Measurements from ENCODE around the gene MAGOHB. TPM values are rescaled to one million over a fixed set of nuclear protein-coding genes. Genes with fewer than 3 reads are reported as not detected.

MAGOHB gene
- total RNA-seq, 1 donor from 2014 or later, result 29.1 TPM

GRCh38 chr12:10554756-10555481 is 58.5 kb downstream of the MAGOHB start:
- no peak for DNase-seq (ENCODE audit: low spot score)

- no peak for DNase-seq (ENCODE audit: low spot score)
Measured at GRCh38 chr12:10554228-10554755, 59.1 kb downstream of the MAGOHB start.

Other genes starting within 250 kb of the MAGOHB start
- gene KLRK1, start 223.6 kb downstream of the MAGOHB start, total RNA-seq (ENCODE audit: insufficient read depth, low replicate concordance), result 1.2 TPM
- 12.8 TPM for gene KLRC4, start 203.9 kb downstream of the MAGOHB start, total RNA-seq (ENCODE audit: insufficient read depth, low replicate concordance)
- gene KLRC3, start 193.0 kb downstream of the MAGOHB start, total RNA-seq (ENCODE audit: insufficient read depth, low replicate concordance), result not detected
- not detected for gene KLRC2, start 177.6 kb downstream of the MAGOHB start, total RNA-seq (ENCODE audit: insufficient read depth, low replicate concordance)
- 3.9 TPM for gene KLRC1, start 160.2 kb downstream of the MAGOHB start, total RNA-seq (ENCODE audit: insufficient read depth, low replicate concordance)
- 3.9 TPM for gene EIF2S3B, start 107.7 kb downstream of the MAGOHB start, total RNA-seq (ENCODE audit: insufficient read depth, low replicate concordance)
- 2.4 TPM for gene STYK1, start 60.4 kb upstream of the MAGOHB start, total RNA-seq (ENCODE audit: insufficient read depth, low replicate concordance)
- 121 TPM for gene YBX3, start 109.7 kb upstream of the MAGOHB start, total RNA-seq (ENCODE audit: insufficient read depth, low replicate concordance)
- 2.9 TPM for gene TAS2R7, start 189.0 kb upstream of the MAGOHB start, total RNA-seq (ENCODE audit: insufficient read depth, low replicate concordance)
- 1.7 TPM for gene TAS2R8, start 193.7 kb upstream of the MAGOHB start, total RNA-seq (ENCODE audit: insufficient read depth, low replicate concordance)
- gene TAS2R9, start 196.6 kb upstream of the MAGOHB start, total RNA-seq (ENCODE audit: insufficient read depth, low replicate concordance), result 1.7 TPM
- gene TAS2R10, start 212.7 kb upstream of the MAGOHB start, total RNA-seq (ENCODE audit: insufficient read depth, low replicate concordance), result 2.6 TPM
- gene PRR4, start 235.9 kb upstream of the MAGOHB start, total RNA-seq (ENCODE audit: insufficient read depth, low replicate concordance), result 3.9 TPM

Data from umbilical cord (tissue), 2 donors.